IPS-NIHi11 (cell line): ENCODE data around the gene KLHL5.

ENCODE experiments used
- DNase-seq: peaks from one replicate; pipeline ENCODE4 v3.0.0; 2012; ENCODE audit warnings: mixed read lengths, low spot score

KLHL5 gene

DNA sequence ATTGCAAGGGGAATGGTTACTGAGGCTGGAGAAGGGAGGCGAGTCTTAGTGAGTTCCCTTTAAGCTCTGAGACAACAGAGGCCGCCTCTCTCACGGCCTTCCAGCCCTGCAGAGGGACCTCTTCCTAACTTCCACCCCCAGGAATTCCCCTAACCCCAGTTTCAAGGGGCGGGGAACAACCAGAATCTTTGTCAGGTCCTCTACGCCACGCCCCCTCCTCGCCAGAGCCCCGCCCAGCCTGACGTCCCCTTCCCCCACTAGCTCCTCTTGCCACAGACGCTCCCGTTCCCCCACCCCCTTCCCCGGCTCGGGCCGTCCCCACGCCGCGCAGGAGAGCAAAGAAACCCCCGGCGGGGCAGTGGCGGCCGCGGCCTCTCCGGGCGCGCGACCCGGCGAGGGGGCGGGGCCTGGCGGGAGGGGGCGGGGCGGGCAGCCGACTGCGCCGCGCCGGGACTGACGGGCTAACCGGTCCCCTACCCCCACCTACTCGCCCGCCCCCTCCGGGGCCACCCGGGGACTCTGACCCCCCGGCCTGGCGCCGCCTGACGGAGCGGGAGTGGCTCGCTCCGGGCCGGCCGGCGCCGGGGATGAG lies 17.6 kb upstream of the KLHL5 start:
- peak; percentile 91 for DNase-seq

DNA sequence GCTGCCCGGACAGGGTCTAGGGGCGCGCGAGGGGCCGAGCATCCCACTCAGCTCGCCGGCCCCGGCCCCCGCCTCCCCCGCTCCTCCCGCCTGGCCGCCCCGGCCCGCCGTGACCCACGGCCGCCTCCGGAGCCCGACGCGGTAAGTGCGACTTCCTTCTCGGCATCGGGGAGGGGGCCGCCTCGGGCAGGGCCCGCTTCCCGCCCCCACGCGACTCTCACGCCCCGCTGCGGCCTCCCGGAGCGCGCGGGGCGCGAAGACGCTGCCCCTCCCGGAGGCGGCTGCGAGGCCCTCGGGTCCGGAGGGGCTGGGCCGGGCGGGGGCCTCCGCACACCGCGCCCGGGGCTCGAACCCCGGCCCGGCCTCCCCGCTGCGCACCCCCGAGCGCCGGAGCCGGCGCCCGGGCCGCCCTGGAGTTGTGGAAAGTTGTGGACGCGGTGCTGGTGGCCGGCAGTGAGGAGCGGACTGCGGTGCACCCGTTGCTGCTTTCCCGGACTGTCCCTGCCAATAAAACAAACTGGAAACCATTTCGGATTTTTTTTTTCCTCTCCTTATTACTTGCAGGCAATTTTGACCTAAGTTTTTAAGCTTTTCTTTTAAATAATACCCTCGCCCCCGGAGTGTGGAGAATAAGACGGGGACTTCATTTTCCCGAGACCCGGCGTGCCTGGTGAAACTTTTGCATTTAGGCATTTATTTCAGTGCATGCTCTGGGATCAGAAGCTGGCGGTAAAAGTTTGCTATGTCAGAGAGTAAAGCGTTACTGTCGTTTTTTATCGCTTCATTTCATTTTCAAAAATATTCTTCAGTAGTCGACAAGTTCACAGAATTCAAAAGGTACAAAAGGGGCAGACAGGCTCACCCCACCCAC lies 16.8 kb upstream of the KLHL5 start:
- peak; percentile 64 for DNase-seq

GRCh38 chr4:39045827-39046221 lies 16.2 kb upstream of the KLHL5 start:
- no peak for DNase-seq

- DNase-seq: no peak
These were observed 15.8 kb upstream of the KLHL5 start for GRCh38 chr4:39046249-39046648.

- no peak for DNase-seq
These were observed 14.4 kb upstream of the KLHL5 start for GRCh38 chr4:39047681-39048080.

DNA sequence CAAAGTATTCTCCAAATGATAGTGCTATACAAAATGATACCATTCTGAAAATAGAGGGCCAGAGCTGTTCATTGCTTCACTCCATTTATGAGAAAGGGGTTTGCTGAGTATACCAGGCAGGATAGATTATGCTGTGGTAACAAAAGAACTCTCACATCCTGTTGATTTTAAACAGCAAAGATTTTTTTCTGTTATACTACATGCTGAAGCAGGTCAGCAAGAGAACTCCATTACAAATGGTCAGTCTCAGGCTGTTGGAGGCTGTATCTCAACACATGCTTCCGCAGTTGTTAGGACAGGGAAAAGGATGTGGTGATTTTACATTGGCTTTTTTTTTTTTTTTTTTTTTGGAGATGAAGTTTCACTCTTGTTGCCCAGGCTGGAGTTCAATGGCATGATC lies 13.7 kb upstream of the KLHL5 start:
- DNase-seq: no peak

DNA sequence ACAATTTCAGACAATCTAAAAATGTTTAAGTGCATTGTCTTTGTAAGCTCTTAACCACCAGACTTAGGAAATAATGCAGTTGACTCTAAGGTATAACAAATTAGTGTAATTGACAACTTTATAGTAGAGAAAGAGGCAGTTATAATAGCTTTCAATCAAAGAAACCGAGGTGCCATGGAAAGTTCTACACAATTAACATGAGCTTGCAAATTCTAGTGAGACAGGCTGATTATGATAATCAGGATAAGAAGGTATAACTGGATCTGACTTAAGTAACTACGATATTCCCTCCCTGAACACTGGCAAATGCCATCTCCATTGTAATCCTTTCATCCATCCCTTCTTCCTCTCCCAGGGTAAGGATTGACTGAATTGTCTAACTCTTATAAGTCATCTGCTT lies 11.4 kb upstream of the KLHL5 start:
- no peak for DNase-seq

DNA sequence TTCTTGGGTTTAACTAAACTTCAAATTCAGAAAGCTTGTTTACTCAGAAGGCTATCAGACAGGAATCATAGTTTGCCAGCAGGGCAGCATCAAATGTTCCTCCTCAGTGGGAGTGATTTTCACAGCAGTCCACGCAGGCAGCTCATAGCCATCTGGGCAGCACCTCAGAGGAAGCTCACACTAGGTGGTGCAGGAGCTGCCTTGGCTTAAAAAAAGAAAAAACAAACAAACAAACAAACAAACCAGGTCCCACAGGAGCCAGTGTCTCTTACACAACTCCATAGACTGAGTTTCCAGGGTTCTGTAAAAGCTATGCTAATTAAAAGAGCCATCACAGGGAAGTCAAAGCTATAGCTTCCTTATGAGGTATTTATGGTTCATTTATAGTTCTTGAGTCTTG lies 10.5 kb upstream of the KLHL5 start:
- no peak for DNase-seq

- DNase-seq: no peak
These were observed 8.0 kb upstream of the KLHL5 start for GRCh38 chr4:39053983-39054382.

GRCh38 chr4:39054497-39054896 lies 7.5 kb upstream of the KLHL5 start:
- DNase-seq: no peak

DNA sequence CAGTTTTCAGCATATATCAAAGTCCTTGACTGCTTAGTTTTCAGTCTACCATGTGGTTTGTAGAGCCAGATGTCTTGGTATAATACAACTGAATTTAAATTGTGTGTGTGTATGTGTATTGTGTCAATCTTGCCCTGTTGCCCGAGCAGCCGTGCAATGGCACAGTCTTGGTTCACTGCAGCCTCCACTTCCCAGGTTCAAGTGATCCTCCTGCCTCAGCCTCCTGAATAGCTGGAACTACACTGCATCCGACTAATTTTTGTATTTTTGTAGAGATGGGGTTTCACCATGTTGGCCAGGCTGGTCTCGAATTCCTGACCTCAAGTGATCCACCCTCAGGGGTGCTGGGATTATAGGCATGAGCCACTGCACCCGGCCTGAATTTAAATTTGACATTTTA lies 6.0 kb upstream of the KLHL5 start:
- DNase-seq: no peak

DNA sequence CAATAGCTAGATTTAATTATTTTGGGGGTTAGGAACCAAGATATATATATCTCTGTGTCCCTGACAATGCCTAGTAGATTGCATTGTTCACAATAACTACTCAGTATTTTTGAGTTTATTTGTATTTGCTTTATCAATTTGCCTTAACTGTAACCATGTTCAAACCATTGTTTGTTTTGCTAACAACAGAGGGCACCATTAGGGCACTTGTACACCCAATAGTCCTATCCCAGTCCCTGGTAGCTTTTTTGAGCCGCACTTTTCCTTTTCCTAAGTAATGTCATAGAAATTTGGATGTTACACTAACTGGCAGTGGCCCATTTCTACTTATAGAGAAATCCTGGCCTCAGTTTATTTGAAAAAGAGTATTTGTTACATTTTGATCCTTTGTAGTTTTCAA lies 575 bp upstream of the KLHL5 start:
- DNase-seq: no peak

- no peak for DNase-seq
These were observed 702 bp downstream of the KLHL5 start for GRCh38 chr4:39062770-39063097.

GRCh38 chr4:39063430-39063829 lies 1.4 kb downstream of the KLHL5 start:
- no peak for DNase-seq

GRCh38 chr4:39066371-39066770 lies 4.3 kb downstream of the KLHL5 start:
- DNase-seq: no peak

DNA sequence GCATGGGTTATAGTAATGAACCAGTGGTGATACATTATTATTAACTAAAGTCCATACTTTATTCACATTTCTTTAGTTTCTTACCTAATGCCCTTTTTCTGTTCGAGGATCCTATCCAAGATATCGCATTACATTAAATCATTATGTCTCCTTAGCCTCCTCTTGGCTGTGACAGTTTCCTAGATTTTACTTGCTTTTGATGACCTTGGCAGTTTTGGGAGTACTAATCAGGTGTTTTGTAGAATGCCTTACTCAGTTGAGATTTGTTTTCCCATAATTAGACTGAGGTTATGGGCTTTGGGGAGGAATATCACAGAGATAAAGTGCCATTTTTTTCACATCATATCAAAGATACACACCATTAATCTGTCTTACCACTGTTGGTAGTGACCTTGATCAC lies 5.0 kb downstream of the KLHL5 start:
- DNase-seq: no peak

- no peak for DNase-seq
These were observed 5.4 kb downstream of the KLHL5 start for GRCh38 chr4:39067451-39067850.

DNA sequence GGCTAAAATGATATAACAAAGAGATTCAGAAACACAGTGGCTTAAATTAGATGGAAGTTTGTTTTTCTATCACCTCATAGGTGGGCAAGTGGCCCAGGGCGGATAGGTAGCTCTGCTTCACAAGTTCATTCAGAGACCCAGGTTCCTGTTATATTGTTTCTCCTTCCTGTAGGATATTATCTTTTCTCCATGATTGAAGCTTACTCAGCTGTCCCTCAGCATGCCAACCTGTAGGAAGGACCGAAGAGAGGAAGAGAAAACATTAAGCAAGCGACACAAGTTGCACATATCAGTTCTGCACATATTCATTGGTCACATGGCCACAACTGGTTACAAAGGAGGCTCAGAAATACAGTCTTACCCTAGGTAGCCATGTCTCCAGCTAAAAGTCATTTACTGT lies 6.9 kb downstream of the KLHL5 start:
- DNase-seq: no peak

DNA sequence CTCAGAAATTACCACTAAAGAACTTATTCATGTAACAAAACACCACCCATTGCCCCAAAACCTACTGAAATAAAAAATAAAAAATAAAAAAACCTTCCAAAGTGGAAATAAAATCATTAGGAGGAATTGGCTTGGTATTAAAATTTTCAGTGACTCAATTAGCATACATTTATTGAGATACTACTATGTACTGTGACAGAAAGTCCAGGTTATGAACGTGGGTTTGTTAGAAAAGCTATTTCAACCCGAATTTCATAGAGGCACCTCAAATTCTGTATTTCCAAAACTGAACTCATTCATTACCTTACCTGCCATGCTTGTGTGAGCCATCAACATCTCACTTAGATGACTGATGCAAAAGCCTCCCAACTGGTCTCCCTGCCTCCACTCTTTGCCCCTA lies 16.8 kb downstream of the KLHL5 start:
- DNase-seq: no peak

DNA sequence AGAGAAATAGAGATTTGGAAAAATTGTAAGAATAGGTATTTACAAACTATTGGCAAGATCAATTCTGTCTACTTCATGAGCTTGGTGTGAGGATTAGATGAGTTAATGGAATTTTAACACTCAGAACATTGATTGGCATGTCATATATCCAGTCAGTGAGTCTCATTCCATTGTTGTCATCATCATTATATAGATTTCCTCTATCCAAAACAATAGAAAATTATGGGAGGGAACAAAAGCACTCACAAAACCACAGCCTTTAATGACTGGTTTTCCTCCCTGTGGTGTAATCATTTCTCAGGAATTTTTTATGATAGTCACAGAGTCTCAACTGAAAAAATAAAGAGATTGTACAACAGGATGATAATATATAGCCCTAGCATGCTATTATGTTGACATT lies 21.1 kb downstream of the KLHL5 start:
- no peak for DNase-seq

GRCh38 chr4:39085891-39086290 lies 23.9 kb downstream of the KLHL5 start:
- DNase-seq: no peak

DNA sequence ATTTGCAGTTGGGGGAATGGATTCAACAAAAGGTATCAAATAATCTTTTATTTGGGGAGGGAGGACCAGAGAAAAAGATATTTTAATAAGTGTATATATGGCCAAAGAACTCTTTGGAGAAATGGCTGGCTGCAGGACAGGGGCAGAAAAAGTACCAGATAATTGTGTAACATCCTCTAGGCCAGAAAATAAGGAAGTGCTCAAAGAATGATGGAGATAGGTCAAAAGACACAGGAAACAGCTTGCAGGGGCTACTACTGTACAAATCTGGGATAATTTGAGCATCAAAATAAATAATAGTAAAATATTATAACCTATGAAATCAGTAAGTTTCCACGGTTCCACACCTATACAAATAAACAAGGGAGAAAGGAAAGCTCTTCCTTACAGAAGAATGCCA lies 34.8 kb downstream of the KLHL5 start:
- DNase-seq: no peak

- no peak for DNase-seq
These were observed 35.3 kb downstream of the KLHL5 start for GRCh38 chr4:39097290-39097689.

DNA sequence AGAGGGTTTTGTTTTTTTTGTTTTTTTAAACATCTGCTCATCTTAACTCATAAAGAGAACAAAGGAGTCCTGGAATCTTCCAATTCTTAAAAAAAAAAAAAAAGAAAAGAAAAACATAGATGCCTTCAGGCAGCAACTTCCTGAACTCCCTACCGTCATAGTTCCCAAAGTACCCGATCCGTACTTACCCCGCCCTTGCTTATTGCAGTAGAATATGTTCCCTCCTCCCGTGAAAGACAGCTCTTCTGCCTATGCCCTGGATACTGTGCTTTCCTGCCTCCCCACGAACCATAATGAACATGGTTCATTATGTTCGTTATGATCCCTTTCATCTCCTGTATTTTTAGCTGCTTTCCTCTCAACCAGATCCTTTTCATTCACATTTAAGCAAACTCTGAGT lies 40.3 kb downstream of the KLHL5 start:
- DNase-seq: no peak
